ENCODE results near the gene TEF.
A peak's percentile ranks its signal among the peaks of the same experiment; 100 is the strongest.

The TEF gene

GRCh38 chr22:41383085-41383484, 1.3 kb downstream of the TEF start:
- Histone ChIP-seq H3K9me3 (ENCODE audit: insufficient read depth, low read depth, low read length) (no peaks in the 10 kb centered on the region), H3K4me1 (ENCODE audit: insufficient read depth, low read length, poor library complexity, severe bottlenecking) (peaks cover 16% of the 10 kb centered on the region), H3K9ac (ENCODE audit: low read depth, low read length, poor library complexity, severe bottlenecking) (peak overlapping the region; percentile 81), H3K27me3 (ENCODE audit: insufficient read depth, low read length, poor library complexity, severe bottlenecking) (no peaks in the 10 kb centered on the region), H3K4me2 (ENCODE audit: low read depth, low read length, poor library complexity, severe bottlenecking) (peak overlapping the region; percentile 100), H4K20me1 (ENCODE audit: insufficient read depth, low read length, poor library complexity, severe bottlenecking) (no peaks in the 10 kb centered on the region), H3F3A (ENCODE audit: low read depth) (no peaks in the 10 kb centered on the region), H3K79me2 (ENCODE audit: insufficient read depth, low read length) (peaks cover 7% of the 10 kb centered on the region; the same call in 1 of the 2 replicates), H3K9me2 (replicated peaks; ENCODE audit: low read depth, low read length) (no peaks in the 10 kb centered on the region), H3K36me3 (ENCODE audit: insufficient read depth, low read length) (no peaks in the 10 kb centered on the region), H3K4me3 (ENCODE audit: low read length, poor library complexity, severe bottlenecking) (peak overlapping the region; percentile 97), H2AFZ (ENCODE audit: low read length) (no peak overlapping the region)
- no peak for TF ChIP-seq EZH2phosphoT487 (IDR thresholded peaks at IDR 0.05; ENCODE audit: borderline replicate concordance)
- no peak for TF ChIP-seq CTCF (conservative IDR thresholded peaks at IDR 0.05; ENCODE audit: low read length)

- Histone ChIP-seq H3K9me2 (replicated peaks; ENCODE audit: low read depth, low read length) (no peaks in the 10 kb centered on the region), H4K20me1 (ENCODE audit: insufficient read depth, low read length, poor library complexity, severe bottlenecking) (no peaks in the 10 kb centered on the region), H3K4me3 (ENCODE audit: low read length, poor library complexity, severe bottlenecking) (no peak overlapping the region), H3F3A (ENCODE audit: low read depth) (no peaks in the 10 kb centered on the region), H2AFZ (ENCODE audit: low read length) (no peak overlapping the region), H3K27me3 (ENCODE audit: insufficient read depth, low read length, poor library complexity, severe bottlenecking) (no peaks in the 10 kb centered on the region), H3K36me3 (ENCODE audit: insufficient read depth, low read length) (no peaks in the 10 kb centered on the region), H3K9me3 (ENCODE audit: insufficient read depth, low read depth, low read length) (no peaks in the 10 kb centered on the region), H3K4me2 (ENCODE audit: low read depth, low read length, poor library complexity, severe bottlenecking) (no peak overlapping the region), H3K79me2 (ENCODE audit: insufficient read depth, low read length) (peaks cover 7% of the 10 kb centered on the region; the same call in 1 of the 2 replicates), H3K4me1 (ENCODE audit: insufficient read depth, low read length, poor library complexity, severe bottlenecking) (peaks cover 16% of the 10 kb centered on the region), H3K9ac (ENCODE audit: low read depth, low read length, poor library complexity, severe bottlenecking) (no peak overlapping the region)
- TF ChIP-seq EZH2phosphoT487 (IDR thresholded peaks at IDR 0.05; ENCODE audit: borderline replicate concordance) (no peak), CTCF (conservative IDR thresholded peaks at IDR 0.05; ENCODE audit: low read length) (no peak)
Observed at GRCh38 chr22:41384128-41384527, 2.4 kb downstream of the TEF start.

GRCh38 chr22:41387341-41387740, 5.6 kb downstream of the TEF start:
- TF ChIP-seq EZH2phosphoT487 (IDR thresholded peaks at IDR 0.05; ENCODE audit: borderline replicate concordance) = no peak
- Histone ChIP-seq H3K79me2 (ENCODE audit: insufficient read depth, low read length) (peaks cover 6% of the 10 kb centered on the region; the same call in 1 of the 2 replicates), H3K4me2 (ENCODE audit: low read depth, low read length, poor library complexity, severe bottlenecking) (no peak overlapping the region), H3K36me3 (ENCODE audit: insufficient read depth, low read length) (no peaks in the 10 kb centered on the region), H3K9ac (ENCODE audit: low read depth, low read length, poor library complexity, severe bottlenecking) (no peak overlapping the region), H3F3A (ENCODE audit: low read depth) (no peaks in the 10 kb centered on the region), H3K9me3 (ENCODE audit: insufficient read depth, low read depth, low read length) (no peaks in the 10 kb centered on the region), H3K4me1 (ENCODE audit: insufficient read depth, low read length, poor library complexity, severe bottlenecking) (peaks cover 6% of the 10 kb centered on the region), H3K9me2 (replicated peaks; ENCODE audit: low read depth, low read length) (no peaks in the 10 kb centered on the region), H4K20me1 (ENCODE audit: insufficient read depth, low read length, poor library complexity, severe bottlenecking) (no peaks in the 10 kb centered on the region), H2AFZ (ENCODE audit: low read length) (no peak overlapping the region), H3K4me3 (ENCODE audit: low read length, poor library complexity, severe bottlenecking) (no peak overlapping the region), H3K27me3 (ENCODE audit: insufficient read depth, low read length, poor library complexity, severe bottlenecking) (no peaks in the 10 kb centered on the region)

- no peaks in the 10 kb centered on the region for H3K9me3 ChIP-seq (ENCODE audit: insufficient read depth, low read depth, low read length)
- no peak for TF ChIP-seq EZH2phosphoT487 (IDR thresholded peaks at IDR 0.05; ENCODE audit: borderline replicate concordance)
- no peak for TF ChIP-seq CTCF (conservative IDR thresholded peaks at IDR 0.05; ENCODE audit: low read length)
Observed at GRCh38 chr22:41394012-41394356, 12.2 kb downstream of the TEF start.

More at GRCh38 chr22:41394012-41394356, 12.2 kb downstream of the TEF start:
- Histone ChIP-seq H3K27me3 (ENCODE audit: insufficient read depth, low read length, poor library complexity, severe bottlenecking) (no peaks in the 10 kb centered on the region), H3K9ac (ENCODE audit: low read depth, low read length, poor library complexity, severe bottlenecking) (no peak overlapping the region), H3K36me3 (ENCODE audit: insufficient read depth, low read length) (no peaks in the 10 kb centered on the region), H3K4me2 (ENCODE audit: low read depth, low read length, poor library complexity, severe bottlenecking) (no peak overlapping the region), H3K4me3 (ENCODE audit: low read length, poor library complexity, severe bottlenecking) (no peak overlapping the region), H3K4me1 (ENCODE audit: insufficient read depth, low read length, poor library complexity, severe bottlenecking) (no peaks in the 10 kb centered on the region), H3K9me2 (replicated peaks; ENCODE audit: low read depth, low read length) (no peaks in the 10 kb centered on the region), H2AFZ (ENCODE audit: low read length) (no peak overlapping the region), H3K79me2 (ENCODE audit: insufficient read depth, low read length) (no peaks in the 10 kb centered on the region), H4K20me1 (ENCODE audit: insufficient read depth, low read length, poor library complexity, severe bottlenecking) (no peaks in the 10 kb centered on the region), H3F3A (ENCODE audit: low read depth) (no peaks in the 10 kb centered on the region)

Measured in Loucy (cell line).